GM12874 (cell line): ENCODE results near the gene PLEKHA6.

Experiments used
- CTCF ChIP-seq: IDR thresholded peaks from 2 replicates; pipeline ENCODE4 v1.5.1; 2011; ENCODE audit warnings: low read depth, mild to moderate bottlenecking, control low read depth, low read length, moderate library complexity; ENCODE audit not compliant: insufficient read depth

PLEKHA6 gene

DNA sequence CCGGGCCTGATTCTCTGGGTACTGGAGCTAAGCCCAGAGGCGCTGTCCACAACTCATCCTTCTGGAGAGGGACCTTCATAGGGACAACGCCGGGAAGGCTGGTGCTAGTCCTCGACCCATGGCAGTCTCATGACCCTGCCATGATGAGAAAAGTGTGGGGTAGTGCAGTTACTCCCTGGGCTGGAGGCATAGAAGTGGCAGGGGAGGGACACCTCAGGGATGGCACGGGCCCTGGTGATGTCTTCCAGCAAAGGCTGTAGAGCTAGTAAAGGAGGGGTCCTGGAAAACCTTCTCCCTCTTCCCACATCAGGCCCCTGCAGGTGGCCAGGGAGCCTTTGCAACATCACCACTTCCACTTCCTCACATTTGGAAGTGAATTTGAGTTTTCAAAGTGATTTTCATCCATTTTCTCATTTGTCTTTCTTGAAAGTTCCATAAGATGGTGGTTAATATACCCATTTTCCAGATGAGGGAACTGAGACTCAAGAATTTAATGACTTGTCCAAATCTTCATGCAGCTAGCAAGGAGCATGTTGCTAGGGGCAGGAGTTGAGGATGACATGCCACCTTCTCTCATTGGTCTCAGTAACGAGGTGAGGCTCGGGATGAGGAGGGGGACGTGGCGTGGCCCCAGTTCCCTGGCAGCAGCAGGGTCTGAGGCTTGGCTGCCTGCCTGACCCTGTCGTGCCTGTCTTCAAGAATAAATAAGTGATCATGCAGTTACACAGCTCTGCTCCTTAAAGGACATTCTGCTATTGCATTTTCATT, 142.7 kb downstream of the PLEKHA6 start:
- TF ChIP-seq CTCF: no peak

- TF ChIP-seq CTCF: no peak
Measured at GRCh38 chr1:204216236-204216635, 143.5 kb downstream of the PLEKHA6 start.

DNA sequence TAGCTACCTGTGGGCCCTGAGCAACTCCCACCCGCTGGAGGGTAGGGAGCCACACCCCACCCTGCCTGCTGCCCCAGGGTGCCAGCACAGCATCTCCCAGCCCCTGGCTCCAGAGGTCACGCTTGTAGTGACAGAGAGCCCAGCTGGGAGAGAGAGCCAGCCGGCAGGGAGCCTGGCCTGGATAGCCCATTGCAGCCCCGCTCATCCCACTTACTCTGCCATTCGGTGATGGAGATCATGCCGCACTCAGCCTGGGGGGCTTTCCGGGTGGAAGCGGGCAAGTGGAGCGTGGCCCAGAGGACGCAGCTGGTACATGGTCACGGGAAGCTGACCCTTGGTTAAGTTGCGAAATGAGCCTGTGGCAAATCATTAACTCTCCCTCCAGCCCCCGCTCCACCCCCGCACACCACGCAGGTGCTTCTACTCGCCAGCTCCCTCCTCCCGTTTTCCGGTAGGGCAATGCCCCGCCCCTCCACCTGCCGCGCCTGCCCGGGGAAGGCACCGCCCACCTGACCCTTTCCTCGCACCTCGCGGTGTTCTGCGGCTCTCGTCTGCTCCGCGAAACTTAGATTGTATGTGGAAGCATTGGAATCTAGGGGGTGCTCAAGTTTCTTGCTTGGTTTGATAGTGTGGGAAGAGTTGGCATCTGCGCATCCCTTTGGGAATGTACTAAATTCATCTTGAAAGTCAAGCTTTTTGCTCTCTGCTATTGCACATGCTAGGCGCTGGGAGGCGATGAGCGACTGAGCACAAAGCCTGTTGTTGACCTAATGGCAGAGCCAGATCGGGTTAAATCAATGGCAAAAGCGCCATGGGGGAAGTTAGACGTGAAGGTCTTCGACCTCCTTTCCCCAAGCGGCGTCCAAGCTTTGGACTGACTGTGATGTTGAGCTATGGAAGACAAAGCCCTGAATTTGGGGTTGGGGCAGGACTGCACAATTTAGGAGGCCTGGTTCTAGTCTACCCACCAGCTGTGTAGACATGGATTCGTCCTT, 145.8 kb downstream of the PLEKHA6 start, which contains the start of gene GOLT1A:
Gene GOLT1A (minus strand): TSS at position 321 of the 995 bp plus-strand sequence. CDS start 82 bp downstream, at position 239.
- TF ChIP-seq CTCF: peak; percentile 30; the same call in 1 of the 2 replicates

GRCh38 chr1:204212715-204213114, 147.0 kb downstream of the PLEKHA6 start:
- no peak for TF ChIP-seq CTCF

GRCh38 chr1:204211046-204211445, 148.7 kb downstream of the PLEKHA6 start:
- TF ChIP-seq CTCF: no peak

- peak; percentile 96 for TF ChIP-seq CTCF
Measured at GRCh38 chr1:204207136-204207616, 152.6 kb downstream of the PLEKHA6 start.

- no peak for TF ChIP-seq CTCF
Measured at GRCh38 chr1:204206121-204206520, 153.6 kb downstream of the PLEKHA6 start.
